CD4-positive, alpha-beta memory T cell (primary cell): ENCODE measurements around the gene KRABD2.
"Not testable (repeated sequence)": the region's sequence is repeated elsewhere in the genome, so short reads cannot be mapped to it uniquely, and the experiment has no call there.

Experiments
- CTCF ChIA-PET: fragments of 350-600 bp; sonication (Branson Sonifier 250); formaldehyde crosslinking; loops from one replicate; lab custom pipeline; 2021; ENCODE audit warnings: inconsistent platforms; ENCODE audit not compliant: partially characterized antibody; lab: Charles Lee
- POLR2A ChIA-PET: fragments of 350-600 bp; sonication (Branson Sonifier 250); formaldehyde crosslinking; loops from one replicate; lab custom pipeline; 2021; ENCODE audit not compliant: partially characterized antibody; lab: Charles Lee
- DNase-seq, 5 donors: peaks; one replicate each; pipeline versions ENCODE4 v3.0.0 to v3.0.0-alpha.2; 2020 to 2022; ENCODE audit warnings: mixed read lengths in 1 of 5
- H3K27ac ChIP-seq: one replicate; pipeline ENCODE4 v1.7.0; 2013; ENCODE audit warnings: low read depth, low read length
- H3K27me3 ChIP-seq: 2 replicates; pipeline ENCODE4 v1.7.0; 2013; ENCODE audit warnings: mild to moderate bottlenecking, low read length, moderate library complexity; ENCODE audit not compliant: insufficient read depth
- H3K36me3 ChIP-seq: 2 replicates; pipeline ENCODE4 v1.7.0; 2013; ENCODE audit warnings: mild to moderate bottlenecking, low read length, moderate library complexity; ENCODE audit not compliant: insufficient read depth
- H3K4me1 ChIP-seq: 2 replicates; pipeline ENCODE4 v1.7.0; 2013; ENCODE audit warnings: mild to moderate bottlenecking, low read length, moderate library complexity; ENCODE audit not compliant: insufficient read depth
- H3K4me3 ChIP-seq, 2 donors: one replicate each; pipeline ENCODE4 v1.7.0; 2013; ENCODE audit warnings: low read length in 2 of 2, mild to moderate bottlenecking in 1 of 2
- H3K9me3 ChIP-seq, 2 donors: one replicate each; pipeline ENCODE4 v1.7.0; 2013; ENCODE audit warnings: low read length in 2 of 2, control low read depth in 1 of 2; ENCODE audit not compliant: control insufficient read depth in 1 of 2
- H3K27ac Mint-ChIP-seq, 7 donors: one replicate each; pipeline ENCODE4 v1.8.0; 2020 to 2021; ENCODE audit warnings: mixed read lengths in 7 of 7, mild to moderate bottlenecking in 6 of 7, inconsistent platforms in 3 of 7, moderate library complexity in 3 of 7
- H3K27me3 Mint-ChIP-seq, 2 donors: one replicate each; pipeline ENCODE4 v1.8.0; 2020 to 2021; ENCODE audit warnings: mixed read lengths in 2 of 2
- H3K36me3 Mint-ChIP-seq, 2 donors: one replicate each; pipeline ENCODE4 v1.8.0; 2020 to 2021; ENCODE audit warnings: mixed read lengths in 2 of 2, inconsistent platforms in 1 of 2, mild to moderate bottlenecking in 1 of 2
- H3K4me1 Mint-ChIP-seq, 4 donors: one replicate each; pipeline ENCODE4 v1.8.0; 2020 to 2021; ENCODE audit warnings: mixed read lengths in 4 of 4, mild to moderate bottlenecking in 1 of 4
- H3K4me3 Mint-ChIP-seq, 8 donors: one replicate each; pipeline ENCODE4 v1.8.0; 2020 to 2021; ENCODE audit warnings: mixed read lengths in 8 of 8, mild to moderate bottlenecking in 7 of 8, moderate library complexity in 6 of 8, inconsistent platforms in 3 of 8
- H3K9me3 Mint-ChIP-seq, 8 donors: one replicate each; pipeline ENCODE4 v1.8.0; 2020 to 2021; ENCODE audit warnings: mixed read lengths in 8 of 8, mild to moderate bottlenecking in 5 of 8, inconsistent platforms in 3 of 8, moderate library complexity in 1 of 8
- intact Hi-C: fragments of 100-400 bp; cut with micrococcal nuclease; formaldehyde crosslinking; loops from one replicate; pipeline ENCODE4 v1.15.1; 2023

Gene KRABD2

GRCh38 chr17:8377422-8377821 is 918 bp upstream of the KRABD2 start:
- H3K9me3 ChIP-seq, result no peaks in the 10 kb centered on the region
- Mint-ChIP-seq H3K4me1 (peaks cover 30 to 76% (median 52%) of the 10 kb centered on the region in 4 donors), H3K36me3 (peaks cover 42 to 62% of the 10 kb centered on the region in 2 donors), H3K4me3 (peak overlapping the region in 6 of 8 donors; percentile 50 to 91 (median 88)), H3K27ac (peak overlapping the region in 6 of 7 donors; percentile 77 to 92 (median 90)), H3K27me3 (no peaks in the 10 kb centered on the region), H3K9me3 (no peaks in the 10 kb centered on the region)
- peak overlapping the region; percentile 85 for H3K27ac ChIP-seq
- ChIA-PET CTCF (interaction anchor here (0.7 to 2.1 kb wide), 12 partner anchors 10 to 267 kb away, joined by 3 to 8 read pairs (median 4); partner anchors contain the start of gene SLC25A35), POLR2A (interaction anchor here (0.8 to 2.3 kb wide), 5 partner anchors 16 to 144 kb away, joined by 3 to 18 read pairs (median 5); partner anchors contain the start of genes CTC1, NDEL1 and SLC25A35)
- intact Hi-C loops, result loop anchor here (5.0 kb wide), 1 partner anchor 240 kb away; no protein-coding TSS in a partner anchor
- H3K27me3 ChIP-seq, result no peaks in the 10 kb centered on the region
- peaks cover 50% of the 10 kb centered on the region for H3K36me3 ChIP-seq
- H3K4me1 ChIP-seq, result peaks cover 52% of the 10 kb centered on the region
- DNase-seq, result no peak
- H3K4me3 ChIP-seq, result no peak overlapping the region

GRCh38 chr17:8375738-8376259 is 705 bp downstream of the KRABD2 start:
- Mint-ChIP-seq H3K9me3 (no peaks in the 10 kb centered on the region), H3K4me1 (peaks cover 23 to 59% (median 42%) of the 10 kb centered on the region in 4 donors), H3K27ac (peak overlapping the region; percentile 87 to 93 (median 92)), H3K4me3 (peak overlapping the region; percentile 88 to 91 (median 90)), H3K27me3 (no peaks in the 10 kb centered on the region), H3K36me3 (peaks cover 36 to 56% of the 10 kb centered on the region in 2 donors)
- no peaks in the 10 kb centered on the region for H3K9me3 ChIP-seq
- H3K36me3 ChIP-seq, result peaks cover 41% of the 10 kb centered on the region
- ChIA-PET CTCF (interaction anchor here (0.7 to 2.0 kb wide), 11 partner anchors 12 to 622 kb away, joined by 3 to 11 read pairs (median 4); partner anchors contain the start of gene SLC25A35), POLR2A (interaction anchor here (0.6 to 2.3 kb wide), 9 partner anchors 8 to 370 kb away, joined by 3 to 18 read pairs (median 4); partner anchors contain the start of genes NDEL1 and SLC25A35)
- peak overlapping the region; percentile 86 to 97 for H3K4me3 ChIP-seq
- peaks cover 37% of the 10 kb centered on the region for H3K4me1 ChIP-seq
- intact Hi-C loops, result loop anchor here (5.0 kb wide), 1 partner anchor 238 kb away; no protein-coding TSS in a partner anchor
- H3K27me3 ChIP-seq, result no peaks in the 10 kb centered on the region
- H3K27ac ChIP-seq, result peak overlapping the region; percentile 85
- no peak for DNase-seq

GRCh38 chr17:8373856-8374255 is 2.6 kb downstream of the KRABD2 start:
- H3K4me3 ChIP-seq, intact Hi-C loops, POLR2A ChIA-PET, H3K27me3 Mint-ChIP-seq, H3K4me3 Mint-ChIP-seq, CTCF ChIA-PET, H3K27ac Mint-ChIP-seq, H3K27me3 ChIP-seq, H3K9me3 ChIP-seq, H3K27ac ChIP-seq, H3K9me3 Mint-ChIP-seq, DNase-seq: not testable (repeated sequence)
- Histone ChIP-seq H3K36me3 (peaks cover 34% of the 10 kb centered on the region), H3K4me1 (peaks cover 18% of the 10 kb centered on the region)
- H3K36me3 Mint-ChIP-seq, result peaks cover 34 to 54% of the 10 kb centered on the region in 2 donors
- H3K4me1 Mint-ChIP-seq, result peaks cover 15 to 40% (median 27%) of the 10 kb centered on the region in 4 donors

- no peak overlapping the region for H3K4me3 Mint-ChIP-seq
- peaks cover 10 to 28% (median 19%) of the 10 kb centered on the region in 4 donors for H3K4me1 Mint-ChIP-seq
- Histone ChIP-seq H3K9me3 (no peaks in the 10 kb centered on the region), H3K27me3 (no peaks in the 10 kb centered on the region), H3K36me3 (peaks cover 21% of the 10 kb centered on the region), H3K27ac (no peak overlapping the region), H3K4me1 (peaks cover 18% of the 10 kb centered on the region), H3K4me3 (no peak overlapping the region)
- H3K36me3 Mint-ChIP-seq, result peaks cover 28 to 41% of the 10 kb centered on the region in 2 donors
- intact Hi-C loops, result no loop called here
- H3K27me3 Mint-ChIP-seq, result no peaks in the 10 kb centered on the region
- ChIA-PET CTCF (no interaction called here), POLR2A (no interaction called here)
- H3K27ac Mint-ChIP-seq, result no peak overlapping the region
- no peak for DNase-seq
- H3K9me3 Mint-ChIP-seq, result no peaks in the 10 kb centered on the region
Measured at GRCh38 chr17:8372422-8372821, 4.1 kb downstream of the KRABD2 start.

GRCh38 chr17:8371786-8372185 is 4.7 kb downstream of the KRABD2 start:
- POLR2A ChIA-PET, result no interaction called here
- Histone ChIP-seq H3K27me3 (no peaks in the 10 kb centered on the region), H3K4me3 (no peak overlapping the region), H3K27ac (no peak overlapping the region), H3K4me1 (peaks cover 13% of the 10 kb centered on the region), H3K36me3 (peaks cover 17% of the 10 kb centered on the region), H3K9me3 (no peaks in the 10 kb centered on the region)
- H3K9me3 Mint-ChIP-seq, result no peaks in the 10 kb centered on the region
- CTCF ChIA-PET, result no interaction called here
- H3K36me3 Mint-ChIP-seq, result peaks cover 25 to 35% of the 10 kb centered on the region in 2 donors
- peak overlapping the region in 1 of 7 donors; percentile 10 for H3K27ac Mint-ChIP-seq
- H3K4me1 Mint-ChIP-seq, result peaks cover 10 to 21% (median 15%) of the 10 kb centered on the region in 4 donors
- DNase-seq, result no peak
- H3K27me3 Mint-ChIP-seq, result no peaks in the 10 kb centered on the region
- H3K4me3 Mint-ChIP-seq, result peak overlapping the region in 1 of 8 donors; percentile 8
- intact Hi-C loops, result no loop called here

GRCh38 chr17:8369944-8370343 is 6.6 kb downstream of the KRABD2 start:
- ChIA-PET CTCF (no interaction called here), POLR2A (interaction anchor here (1.3 kb wide), 1 partner anchor 12 kb away, joined by 3 read pairs; no protein-coding TSS in a partner anchor)
- Mint-ChIP-seq H3K4me1 (peaks cover 1 to 3% (median 2%) of the 10 kb centered on the region in 4 donors), H3K36me3 (peaks cover 25 to 28% of the 10 kb centered on the region in 2 donors), H3K4me3 (no peak overlapping the region), H3K27ac (peak overlapping the region in 3 of 7 donors; percentile 3 to 38 (median 27)), H3K27me3 (no peaks in the 10 kb centered on the region), H3K9me3 (no peaks in the 10 kb centered on the region)
- intact Hi-C loops, result no loop called here
- Histone ChIP-seq H3K9me3 (no peaks in the 10 kb centered on the region), H3K36me3 (peaks cover 17% of the 10 kb centered on the region), H3K4me1 (no peaks in the 10 kb centered on the region), H3K27ac (no peak overlapping the region), H3K27me3 (no peaks in the 10 kb centered on the region), H3K4me3 (no peak overlapping the region)
- no peak for DNase-seq

GRCh38 chr17:8368193-8368592 is 8.3 kb downstream of the KRABD2 start:
- Mint-ChIP-seq H3K36me3 (peaks cover 25 to 28% of the 10 kb centered on the region in 2 donors), H3K4me1 (peaks cover 0 to 1% (median under 1%) of the 10 kb centered on the region in 4 donors), H3K4me3 (no peak overlapping the region), H3K27me3 (no peaks in the 10 kb centered on the region), H3K9me3 (no peaks in the 10 kb centered on the region), H3K27ac (peak overlapping the region in 1 of 7 donors; percentile 68)
- Histone ChIP-seq H3K36me3 (peaks cover 17% of the 10 kb centered on the region), H3K4me1 (no peaks in the 10 kb centered on the region), H3K9me3 (no peaks in the 10 kb centered on the region), H3K4me3 (no peak overlapping the region), H3K27ac (no peak overlapping the region), H3K27me3 (no peaks in the 10 kb centered on the region)
- POLR2A ChIA-PET, result no interaction called here
- DNase-seq, result no peak
- intact Hi-C loops, result no loop called here
- CTCF ChIA-PET, result no interaction called here
